Neural cell (in vitro differentiated cells): ENCODE results near the gene SIRPB1. TPM values are rescaled to one million over a fixed set of nuclear protein-coding genes. Genes with fewer than 3 reads are reported as not detected.
"Not testable (repeated sequence)": the region's sequence is repeated elsewhere in the genome, so short reads cannot be mapped to it uniquely, and the experiment has no call there.

Source experiments
- H2AFZ ChIP-seq: fragments of 200-600, 300-800 bp; sonication (generic), shearing (Covaris generic); 2 replicates; pipeline ENCODE4 v1.6.0; 2014; ENCODE audit warnings: low read depth, mild to moderate bottlenecking, antibody characterized with exemption, low read length, moderate library complexity
- H3F3A ChIP-seq: fragments of 200-600 bp; shearing (Covaris generic); 2 replicates; pipeline ENCODE4 v1.6.1; 2016; ENCODE audit warnings: mild to moderate bottlenecking, moderate library complexity, mixed read lengths, antibody characterized with exemption, low read length; ENCODE audit not compliant: insufficient read depth, poor library complexity, severe bottlenecking
- H3K27ac ChIP-seq: fragments of 200-600, 300-800 bp; sonication (generic), shearing (Covaris generic); 2 replicates; pipeline ENCODE4 v1.5.1; 2014; ENCODE audit warnings: mild to moderate bottlenecking, low read length, moderate library complexity
- H3K27me3 ChIP-seq: fragments of 300-800, 200-600 bp; sonication (generic), shearing (Covaris generic); 2 replicates; pipeline ENCODE4 v1.6.0; 2014; ENCODE audit warnings: mild to moderate bottlenecking, low read depth, low read length, moderate library complexity; ENCODE audit not compliant: insufficient read depth
- H3K36me3 ChIP-seq: fragments of 300-800, 200-600 bp; sonication (generic), shearing (Covaris generic); 2 replicates; pipeline ENCODE4 v1.5.1; 2014; ENCODE audit warnings: mild to moderate bottlenecking, antibody characterized with exemption, low read length, moderate library complexity; ENCODE audit not compliant: insufficient read depth
- H3K4me2 ChIP-seq: fragments of 300-800, 200-600 bp; sonication (generic), shearing (Covaris generic); 2 replicates; pipeline ENCODE4 v1.6.0; 2014; ENCODE audit warnings: mild to moderate bottlenecking, low read length
- H3K4me3 ChIP-seq: fragments of 300-800, 200-600 bp; sonication (generic), shearing (Covaris generic); 2 replicates; pipeline ENCODE4 v1.5.1; 2014; ENCODE audit warnings: mild to moderate bottlenecking, low read length, moderate library complexity
- H3K79me2 ChIP-seq: fragments of 200-600 bp; shearing (Covaris generic); replicated peaks from 2 replicates; pipeline ENCODE4 v1.6.0; 2014; ENCODE audit warnings: mild to moderate bottlenecking, low read length, moderate library complexity; ENCODE audit not compliant: insufficient read depth
- H3K9ac ChIP-seq: fragments of 300-800, 200-600 bp; sonication (generic), shearing (Covaris generic); 2 replicates; pipeline ENCODE4 v1.6.1; 2016; ENCODE audit warnings: mild to moderate bottlenecking, low read length, mixed read lengths
- H3K9me2 ChIP-seq: fragments of 200-600 bp; shearing (Covaris generic); 2 replicates; pipeline ENCODE4 v1.6.1; 2016; ENCODE audit warnings: mild to moderate bottlenecking, low read length, mixed read lengths; ENCODE audit not compliant: insufficient read depth
- H3K9me3 ChIP-seq: fragments of 200-600, 300-800 bp; sonication (generic), shearing (Covaris generic); 2 replicates; pipeline ENCODE4 v1.6.1; 2016; ENCODE audit warnings: mild to moderate bottlenecking, mixed run types, low read length, moderate library complexity, mixed read lengths
- H4K20me1 ChIP-seq: fragments of 200-600 bp; shearing (Covaris generic); 2 replicates; pipeline ENCODE4 v1.6.1; 2016; ENCODE audit warnings: mild to moderate bottlenecking, mixed run types; ENCODE audit not compliant: insufficient read depth
- EP300 ChIP-seq: fragments of 450-650 bp; conservative IDR thresholded peaks from 2 replicates; pipeline ENCODE4 v1.6.1; 2014; ENCODE audit warnings: antibody characterized with exemption, mild to moderate bottlenecking, moderate library complexity; ENCODE audit not compliant: poor library complexity, severe bottlenecking
- EZH2 ChIP-seq: fragments of 200-600, 300-800 bp; shearing (Covaris generic), sonication (generic); IDR thresholded peaks from 2 replicates; pipeline ENCODE4 v1.6.1; 2014; ENCODE audit warnings: antibody characterized with exemption, low read length, borderline replicate concordance, mild to moderate bottlenecking; ENCODE audit not compliant: insufficient read depth, poor library complexity, severe bottlenecking
- MXI1 ChIP-seq: fragments of 450-650 bp; conservative IDR thresholded peaks from 2 replicates; pipeline ENCODE4 v1.6.1; 2014; ENCODE audit warnings: antibody characterized with exemption, mild to moderate bottlenecking; ENCODE audit not compliant: poor library complexity, severe bottlenecking
- POLR2AphosphoS5 ChIP-seq: IDR thresholded peaks from 2 replicates; pipeline ENCODE4 v1.6.1; 2012
- RAD21 ChIP-seq: fragments of 450-650 bp; conservative IDR thresholded peaks from 2 replicates; pipeline ENCODE4 v1.6.1; 2014; ENCODE audit warnings: antibody characterized with exemption, mild to moderate bottlenecking, moderate library complexity
- REST ChIP-seq: IDR thresholded peaks from 2 replicates; pipeline ENCODE4 v1.6.1; 2012; ENCODE audit warnings: borderline replicate concordance
- SMC3 ChIP-seq: fragments of 450-650 bp; conservative IDR thresholded peaks from 2 replicates; pipeline ENCODE4 v1.6.1; 2014; ENCODE audit warnings: antibody characterized with exemption, mild to moderate bottlenecking, moderate library complexity; ENCODE audit not compliant: poor library complexity
- TAF1 ChIP-seq: IDR thresholded peaks from 2 replicates; pipeline ENCODE4 v1.6.1; 2012; ENCODE audit warnings: low read depth
- polyA plus RNA-seq: library from polyadenylated mRNA; depleted of rRNA; stranded (reverse); fragments of >200 nt; gene quantifications from 2 replicates; pipeline ENCODE4 v1.2.3, GENCODE V29; 2014
- TF ChIP-seq, protein P1 (sequence below): fragments of 450-650 bp; IDR thresholded peaks from 2 replicates; pipeline ENCODE4 v1.5.1; 2014; ENCODE audit warnings: antibody characterized with exemption, mild to moderate bottlenecking, moderate library complexity; ENCODE audit not compliant: poor library complexity, severe bottlenecking

The SIRPB1 gene
- polyA plus RNA-seq, 1 donor from 2014 or later: 0.20 TPM

DNA sequence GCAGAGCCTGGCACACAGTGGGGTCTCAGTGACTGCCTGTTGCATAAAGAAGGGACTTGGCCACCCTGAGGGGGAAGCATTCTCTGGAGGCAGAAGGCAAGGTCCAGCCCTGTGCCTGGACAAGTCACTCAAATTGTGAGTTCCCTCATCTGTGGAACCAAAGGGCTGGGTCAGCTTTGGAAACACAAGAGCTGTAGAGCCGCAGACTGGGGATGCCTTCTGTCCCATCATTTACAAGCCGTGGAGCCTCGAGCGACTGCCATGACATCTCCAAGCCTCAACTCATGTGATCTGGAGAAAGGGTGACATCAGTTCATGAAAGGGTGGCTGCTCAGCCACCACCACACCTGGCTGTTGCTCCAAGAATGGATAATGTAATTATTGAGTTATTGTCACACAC lies 41.9 kb downstream of the SIRPB1 start:
- Histone ChIP-seq H3K9ac (no peak overlapping the region), H3K27ac (no peak overlapping the region), H3K79me2 (no peaks in the 10 kb centered on the region), H3K9me2 (no peaks in the 10 kb centered on the region), H3K4me2 (no peak overlapping the region), H3F3A (no peaks in the 10 kb centered on the region), H2AFZ (no peak overlapping the region), H3K4me3 (no peak overlapping the region), H3K36me3 (no peaks in the 10 kb centered on the region), H3K9me3 (no peaks in the 10 kb centered on the region), H3K27me3 (no peaks in the 10 kb centered on the region), H4K20me1 (no peaks in the 10 kb centered on the region)
- TF ChIP-seq EP300 (no peak), MXI1 (no peak), POLR2AphosphoS5 (no peak), TAF1 (no peak), SMC3 (no peak), REST (no peak), EZH2 (no peak), RAD21 (no peak)
- TF ChIP-seq, protein P1, sequence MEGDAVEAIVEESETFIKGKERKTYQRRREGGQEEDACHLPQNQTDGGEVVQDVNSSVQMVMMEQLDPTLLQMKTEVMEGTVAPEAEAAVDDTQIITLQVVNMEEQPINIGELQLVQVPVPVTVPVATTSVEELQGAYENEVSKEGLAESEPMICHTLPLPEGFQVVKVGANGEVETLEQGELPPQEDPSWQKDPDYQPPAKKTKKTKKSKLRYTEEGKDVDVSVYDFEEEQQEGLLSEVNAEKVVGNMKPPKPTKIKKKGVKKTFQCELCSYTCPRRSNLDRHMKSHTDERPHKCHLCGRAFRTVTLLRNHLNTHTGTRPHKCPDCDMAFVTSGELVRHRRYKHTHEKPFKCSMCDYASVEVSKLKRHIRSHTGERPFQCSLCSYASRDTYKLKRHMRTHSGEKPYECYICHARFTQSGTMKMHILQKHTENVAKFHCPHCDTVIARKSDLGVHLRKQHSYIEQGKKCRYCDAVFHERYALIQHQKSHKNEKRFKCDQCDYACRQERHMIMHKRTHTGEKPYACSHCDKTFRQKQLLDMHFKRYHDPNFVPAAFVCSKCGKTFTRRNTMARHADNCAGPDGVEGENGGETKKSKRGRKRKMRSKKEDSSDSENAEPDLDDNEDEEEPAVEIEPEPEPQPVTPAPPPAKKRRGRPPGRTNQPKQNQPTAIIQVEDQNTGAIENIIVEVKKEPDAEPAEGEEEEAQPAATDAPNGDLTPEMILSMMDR: no peak

- H4K20me1 ChIP-seq, H3K9me3 ChIP-seq, H3K9me2 ChIP-seq, H3F3A ChIP-seq, H3K4me2 ChIP-seq, H3K79me2 ChIP-seq, H3K27ac ChIP-seq, H3K4me3 ChIP-seq, H3K27me3 ChIP-seq, H3K36me3 ChIP-seq, H3K9ac ChIP-seq, H2AFZ ChIP-seq: not testable (repeated sequence)
Measured at GRCh38 chr20:1577313-1577712, 42.5 kb downstream of the SIRPB1 start.

DNA sequence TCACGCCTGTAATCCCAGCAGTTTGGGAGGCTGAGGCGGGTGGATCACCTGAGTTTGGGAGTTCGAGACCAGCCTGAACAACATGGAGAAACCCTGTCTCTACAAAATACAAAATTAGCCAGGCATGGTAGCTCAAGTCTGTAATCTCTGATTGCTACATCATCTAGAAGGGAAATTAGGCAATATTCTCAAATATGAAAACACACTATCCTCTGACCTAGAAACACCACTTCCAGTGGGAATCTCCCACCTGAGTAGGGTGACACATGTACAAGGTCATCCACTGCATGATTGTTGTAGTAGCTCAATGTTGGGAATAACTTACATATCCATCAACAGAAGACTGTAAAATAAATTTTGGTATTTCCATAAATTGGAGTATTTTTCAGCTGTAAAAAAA lies 43.2 kb downstream of the SIRPB1 start:
- no peak overlapping the region for H3K27ac ChIP-seq
- no peaks in the 10 kb centered on the region for H3K9me3 ChIP-seq
- H3K79me2 ChIP-seq: no peaks in the 10 kb centered on the region
- H3K4me2 ChIP-seq: no peak overlapping the region
- H3K4me3 ChIP-seq: no peak overlapping the region
- TF ChIP-seq REST: no peak
- no peak overlapping the region for H2AFZ ChIP-seq
- H3K9me2 ChIP-seq: no peaks in the 10 kb centered on the region
- no peak overlapping the region for H3K9ac ChIP-seq
- H4K20me1 ChIP-seq: no peaks in the 10 kb centered on the region
- no peaks in the 10 kb centered on the region for H3F3A ChIP-seq
- no peaks in the 10 kb centered on the region for H3K36me3 ChIP-seq
- H3K27me3 ChIP-seq: no peaks in the 10 kb centered on the region

DNA sequence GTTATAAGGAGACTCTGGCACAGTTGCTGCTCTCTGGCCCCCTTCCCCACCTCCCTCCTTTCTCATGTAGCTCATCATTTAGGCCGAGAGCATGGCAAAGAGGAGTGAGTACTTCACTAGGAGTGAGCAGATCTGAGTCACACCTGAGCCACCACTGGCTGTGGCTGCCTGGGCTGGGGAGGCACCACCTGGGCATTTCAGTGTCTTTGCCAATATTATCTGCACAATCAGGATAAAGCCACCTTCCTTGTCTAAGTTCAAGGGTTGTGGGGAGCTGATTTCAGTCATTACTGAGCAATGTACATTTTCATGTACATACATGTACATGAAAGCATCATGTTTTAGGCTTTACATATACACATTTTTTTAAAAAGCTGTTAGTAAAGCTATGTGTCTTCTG lies 43.8 kb downstream of the SIRPB1 start:
- not testable (repeated sequence) for H3K9ac ChIP-seq, H3K27me3 ChIP-seq, H3K27ac ChIP-seq, H2AFZ ChIP-seq, H4K20me1 ChIP-seq, H3K9me2 ChIP-seq, H3K9me3 ChIP-seq, H3K36me3 ChIP-seq, H3K4me2 ChIP-seq, H3K4me3 ChIP-seq, H3K79me2 ChIP-seq, H3F3A ChIP-seq
